DND-41 (cell line): ENCODE results near the gene MS4A14.

Experiments
- EZH2 ChIP-seq: IDR thresholded peaks from 3 replicates; pipeline ENCODE4 v1.6.1; 2012; ENCODE audit warnings: borderline replicate concordance, low read depth, mild to moderate bottlenecking, moderate library complexity, low read length, inconsistent platforms; ENCODE audit not compliant: severe bottlenecking
- TF ChIP-seq, protein P1 (sequence below): IDR thresholded peaks from 2 replicates; pipeline ENCODE4 v1.5.1; 2012; ENCODE audit warnings: borderline replicate concordance, low read length, moderate library complexity, mild to moderate bottlenecking; ENCODE audit not compliant: poor library complexity, severe bottlenecking; ENCODE audit errors: extremely low read depth

DNA sequence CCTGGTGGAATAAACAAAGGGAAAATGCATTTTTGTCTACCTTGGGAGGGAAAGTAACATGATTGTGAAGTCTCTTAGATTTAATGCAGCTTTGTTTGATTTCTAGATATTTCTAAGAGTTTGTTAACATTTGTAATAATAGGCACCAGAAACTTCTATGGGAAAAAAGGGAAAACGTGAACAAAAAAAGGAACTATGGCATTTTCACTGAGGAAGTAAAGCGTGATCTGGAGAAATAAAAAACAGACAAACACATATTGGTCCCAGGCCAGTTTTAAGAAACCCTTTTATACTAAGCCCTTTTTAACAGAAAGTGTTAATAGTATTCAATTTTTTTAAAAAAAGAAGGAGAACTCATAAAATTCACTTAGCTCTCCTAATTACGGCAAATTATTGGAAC, 24.9 kb upstream of the MS4A14 start:
- TF ChIP-seq, protein P1, sequence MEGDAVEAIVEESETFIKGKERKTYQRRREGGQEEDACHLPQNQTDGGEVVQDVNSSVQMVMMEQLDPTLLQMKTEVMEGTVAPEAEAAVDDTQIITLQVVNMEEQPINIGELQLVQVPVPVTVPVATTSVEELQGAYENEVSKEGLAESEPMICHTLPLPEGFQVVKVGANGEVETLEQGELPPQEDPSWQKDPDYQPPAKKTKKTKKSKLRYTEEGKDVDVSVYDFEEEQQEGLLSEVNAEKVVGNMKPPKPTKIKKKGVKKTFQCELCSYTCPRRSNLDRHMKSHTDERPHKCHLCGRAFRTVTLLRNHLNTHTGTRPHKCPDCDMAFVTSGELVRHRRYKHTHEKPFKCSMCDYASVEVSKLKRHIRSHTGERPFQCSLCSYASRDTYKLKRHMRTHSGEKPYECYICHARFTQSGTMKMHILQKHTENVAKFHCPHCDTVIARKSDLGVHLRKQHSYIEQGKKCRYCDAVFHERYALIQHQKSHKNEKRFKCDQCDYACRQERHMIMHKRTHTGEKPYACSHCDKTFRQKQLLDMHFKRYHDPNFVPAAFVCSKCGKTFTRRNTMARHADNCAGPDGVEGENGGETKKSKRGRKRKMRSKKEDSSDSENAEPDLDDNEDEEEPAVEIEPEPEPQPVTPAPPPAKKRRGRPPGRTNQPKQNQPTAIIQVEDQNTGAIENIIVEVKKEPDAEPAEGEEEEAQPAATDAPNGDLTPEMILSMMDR, result no peak
- no peak for TF ChIP-seq EZH2
